Spleen (tissue), 11 donors: ENCODE measurements around the gene ZNF205. TPM values are rescaled to one million over a fixed set of nuclear protein-coding genes. Genes with fewer than 3 reads are reported as not detected.

ENCODE experiments used
- DNase-seq: peaks from one replicate; pipeline ENCODE4 v3.0.0-alpha.2; 2020
- H3K27ac ChIP-seq, 8 donors: fragments of 200-600 bp; sonication (generic) in 7 of 8; 1 replicate in 4 of 8; 2 replicates in 4 of 8; pipeline versions ENCODE4 v1.5.0 to v1.8.0; 2016 to 2021; ENCODE audit warnings: inconsistent platforms in 4 of 8, mild to moderate bottlenecking in 4 of 8, moderate library complexity in 1 of 8
- H3K27me3 ChIP-seq, 7 donors: fragments of 200-600 bp; sonication (generic) in 6 of 7; replicated peaks in 1 of 7; 1 replicate in 4 of 7; 2 replicates in 3 of 7; pipeline versions ENCODE4 v1.5.0 to v1.8.0; 2016 to 2021; ENCODE audit warnings: inconsistent platforms in 3 of 7, mild to moderate bottlenecking in 1 of 7
- H3K36me3 ChIP-seq, 6 donors: fragments of 200-600 bp; sonication (generic) in 5 of 6; 1 replicate in 4 of 6; 2 replicates in 2 of 6; pipeline versions ENCODE4 v1.5.0 to v1.8.0; 2016 to 2021; ENCODE audit warnings: inconsistent platforms in 2 of 6
- H3K4me1 ChIP-seq, 6 donors: fragments of 200-600 bp; sonication (generic) in 5 of 6; 1 replicate in 3 of 6; 2 replicates in 3 of 6; pipeline versions ENCODE4 v1.5.0 to v1.8.0; 2016 to 2021; ENCODE audit warnings: inconsistent platforms in 3 of 6
- H3K4me3 ChIP-seq, 8 donors: fragments of 200-600 bp; sonication (generic) in 7 of 8; 1 replicate in 4 of 8; 2 replicates in 4 of 8; pipeline versions ENCODE4 v1.5.0 to v1.8.0; 2016 to 2021; ENCODE audit warnings: inconsistent platforms in 4 of 8, mild to moderate bottlenecking in 4 of 8, moderate library complexity in 2 of 8
- H3K9me3 ChIP-seq, 8 donors: fragments of 200-600 bp; sonication (generic) in 7 of 8; 1 replicate in 4 of 8; 2 replicates in 4 of 8; pipeline versions ENCODE4 v1.5.0 to v1.8.0; 2016 to 2021; ENCODE audit warnings: inconsistent platforms in 4 of 8
- CTCF ChIP-seq, 11 experiments: fragments of 200-600 bp in 7 of 11; fragments of 450-650 bp in 4 of 11; sonication (generic) in 4 of 11; IDR thresholded peaks in 8 of 11; conservative IDR thresholded peaks in 3 of 11; 1 replicate in 7 of 11; 2 replicates in 4 of 11; pipeline versions ENCODE4 v1.4.0 to v1.8.0; 2016 to 2021; ENCODE audit warnings: antibody characterized with exemption in 11 of 11, inconsistent platforms in 4 of 11, mild to moderate bottlenecking in 1 of 11
- POLR2A ChIP-seq, 3 donors: fragments of 450-650 bp; IDR thresholded peaks; one replicate each; pipeline ENCODE4 v1.5.1; 2017; ENCODE audit warnings: antibody characterized with exemption in 3 of 3, mild to moderate bottlenecking in 1 of 3
- POLR2AphosphoS5 ChIP-seq, 3 donors: sonication (generic); formaldehyde crosslinking; IDR thresholded peaks; one replicate each; pipeline ENCODE4 v1.5.1; 2017; ENCODE audit warnings: antibody characterized with exemption in 3 of 3
- WGBS, 5 donors: extraction: QIAGEN DNeasy Blood & Tissue Kit in 3 of 5; methylation state at CpG; one replicate each; pipeline versions ENCODE4 v1.1.5 to v1.1.7; 2013 to 2018; 5-methylcytosine and 5-hydroxymethylcytosine counted together
- intact Hi-C: fragments of 100-400 bp; cut with DNase I; formaldehyde crosslinking; loops from one replicate; pipeline ENCODE4 v1.15.0; 2023; ENCODE audit warnings: low total_unique reads
- polyA plus RNA-seq, 3 donors: library from polyadenylated mRNA; stranded (reverse); fragments of 200-250 nt; gene quantifications; one replicate each; pipeline ENCODE4 v1.2.1, GENCODE V29; 2013
- total RNA-seq, 7 donors: library from RNA; depleted of rRNA in 3 of 7; stranded (reverse); fragments of >200 nt in 3 of 7; fragmentation: NEBNext Ultra II Directional in 4 of 7; extraction: Animal tissue kit (Norgen Biotek cat#: 25700) in 4 of 7; gene quantifications; one replicate each; pipeline versions ENCODE4 v1.1.0 to v1.2.1, GENCODE V29; 2016 to 2021
- donor health status: healthy with polysubstance abuse.
- donor health status: DM: no; HTN: no; CAD: no; lungs with moderate emphysema.
- donor health status: DM: no; HTN: no; CAD: no.
- donor health status: Bipolar disorder and iron deficiency.
- donor health status: healthy.
- donor health status: DM: no; HTN: no; CAD: no.
- donor health status: DM: yes; HTN: yes; CAD: no.

Gene ZNF205
- total and polyA plus RNA-seq, 10 donors, result 3.5 to 14.2 (median 6.1) TPM

- Histone ChIP-seq H3K27ac (no peak overlapping the region), H3K4me1 (peaks cover 6 to 71% (median 49%) of the 10 kb centered on the region in 6 donors), H3K27me3 (peaks cover 0 to 22% (median 0%) of the 10 kb centered on the region in 7 donors), H3K4me3 (no peak overlapping the region), H3K9me3 (no peaks in the 10 kb centered on the region), H3K36me3 (peaks cover 0 to 5% (median 3%) of the 10 kb centered on the region in 6 donors)
- intact Hi-C loops, result no loop called here
- TF ChIP-seq POLR2AphosphoS5 (IDR thresholded peaks at IDR 0.05) (no peak), POLR2A (IDR thresholded peaks at IDR 0.05) (no peak), CTCF (IDR thresholded peaks at IDR 0.05 in 8 of 11, conservative IDR thresholded peaks at IDR 0.05 in 3 of 11) (no peak)
- 91 to 96% (median 93%) methylated on average over 5 of the region's 5 CpGs for WGBS, 5 donors
- peak; percentile 62 for DNase-seq
Observed at GRCh38 chr16:3147757-3148104, 35.3 kb downstream of the ZNF205 start.

- peaks cover 0 to 24% (median 0%) of the 10 kb centered on the region in 7 donors for H3K27me3 ChIP-seq
- peak; percentile 66 for DNase-seq
- H3K4me3 ChIP-seq, result no peak overlapping the region
- H3K27ac ChIP-seq, result peak overlapping the region in 1 of 8 donors; percentile 87
- intact Hi-C loops, result no loop called here
- H3K9me3 ChIP-seq, result peaks cover 0 to 4% (median 2%) of the 10 kb centered on the region in 8 donors
- H3K4me1 ChIP-seq, result peaks cover 6 to 68% (median 50%) of the 10 kb centered on the region in 6 donors
- TF ChIP-seq POLR2AphosphoS5 (IDR thresholded peaks at IDR 0.05) (no peak), POLR2A (IDR thresholded peaks at IDR 0.05) (no peak), CTCF (IDR thresholded peaks at IDR 0.05 in 8 of 11, conservative IDR thresholded peaks at IDR 0.05 in 3 of 11) (no peak)
- no peaks in the 10 kb centered on the region for H3K36me3 ChIP-seq
- WGBS, 5 donors, result 87 to 93% (median 91%) methylated on average over 12 to 13 of the region's 13 CpGs
Observed at GRCh38 chr16:3148256-3149192, 36.1 kb downstream of the ZNF205 start.

- H3K9me3 ChIP-seq, result peaks cover 0 to 10% (median 5%) of the 10 kb centered on the region in 8 donors
- peaks cover 6 to 64% (median 47%) of the 10 kb centered on the region in 6 donors for H3K4me1 ChIP-seq
- peak overlapping the region in 7 of 8 donors; percentile 73 to 87 (median 84) for H3K27ac ChIP-seq
- DNase-seq, result peak; percentile 67
- WGBS, 5 donors, result 89 to 95% (median 93%) methylated on average over 5 to 6 of the region's 6 CpGs
- TF ChIP-seq POLR2AphosphoS5 (IDR thresholded peaks at IDR 0.05) (no peak), CTCF (IDR thresholded peaks at IDR 0.05 in 8 of 11, conservative IDR thresholded peaks at IDR 0.05 in 3 of 11) (no peak), POLR2A (IDR thresholded peaks at IDR 0.05) (no peak)
- H3K36me3 ChIP-seq, result no peaks in the 10 kb centered on the region
- intact Hi-C loops, result no loop called here
- H3K27me3 ChIP-seq, result peaks cover 0 to 24% (median 0%) of the 10 kb centered on the region in 7 donors
- H3K4me3 ChIP-seq, result peak overlapping the region in 4 of 8 donors; percentile 53 to 74 (median 70)
Observed at GRCh38 chr16:3149193-3149530, 36.8 kb downstream of the ZNF205 start.
